ENCODE measurements around the gene AMOTL1. TPM values are rescaled to one million over a fixed set of nuclear protein-coding genes. Genes with fewer than 3 reads are reported as not detected.
A peak's percentile ranks its signal among the peaks of the same experiment; 100 is the strongest.

Gene AMOTL1
- total RNA-seq, 1 experiment from 2014 or later = 76.6 TPM

DNA sequence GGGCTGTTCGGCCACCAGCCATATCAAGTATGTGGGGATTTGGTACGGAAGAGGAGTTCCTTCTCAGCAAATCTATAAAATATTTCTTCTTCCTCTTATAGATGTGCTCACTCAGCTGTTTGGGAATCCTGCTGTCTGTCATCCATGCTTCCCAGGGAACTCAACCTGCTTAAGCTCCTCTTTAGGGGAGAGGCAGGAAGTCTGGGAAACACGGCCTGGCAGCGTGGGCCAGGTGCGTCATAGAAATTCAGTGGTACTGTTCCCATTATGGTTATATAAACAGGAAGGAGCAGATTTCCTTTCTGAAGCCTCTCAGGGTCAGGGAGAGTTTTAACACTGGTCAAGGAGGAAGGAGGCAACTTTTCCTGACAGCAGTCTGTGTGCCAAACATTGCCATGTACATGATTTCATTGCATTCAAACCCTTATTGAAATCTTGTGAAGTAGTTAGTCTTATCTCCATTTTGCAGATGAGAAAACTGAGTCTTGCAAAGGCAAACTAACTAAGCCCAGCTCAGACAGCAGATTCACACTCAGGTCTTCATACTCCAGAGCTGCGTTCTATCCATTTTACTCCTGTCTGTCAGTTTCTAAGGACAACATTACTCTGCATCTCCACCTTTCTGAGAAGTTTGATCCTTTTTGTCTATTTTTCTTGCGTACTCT, 35.4 kb upstream of the AMOTL1 start:
- H3K27ac Mint-ChIP-seq (ENCODE audit: low read depth, unreplicated experiment) = peak overlapping the region; percentile 77
- no TSS peak for BruUV-seq (replicated peaks)
- peak; percentile 92 for DNase-seq (ENCODE audit: unreplicated experiment)
- TF ChIP-seq, protein P1, sequence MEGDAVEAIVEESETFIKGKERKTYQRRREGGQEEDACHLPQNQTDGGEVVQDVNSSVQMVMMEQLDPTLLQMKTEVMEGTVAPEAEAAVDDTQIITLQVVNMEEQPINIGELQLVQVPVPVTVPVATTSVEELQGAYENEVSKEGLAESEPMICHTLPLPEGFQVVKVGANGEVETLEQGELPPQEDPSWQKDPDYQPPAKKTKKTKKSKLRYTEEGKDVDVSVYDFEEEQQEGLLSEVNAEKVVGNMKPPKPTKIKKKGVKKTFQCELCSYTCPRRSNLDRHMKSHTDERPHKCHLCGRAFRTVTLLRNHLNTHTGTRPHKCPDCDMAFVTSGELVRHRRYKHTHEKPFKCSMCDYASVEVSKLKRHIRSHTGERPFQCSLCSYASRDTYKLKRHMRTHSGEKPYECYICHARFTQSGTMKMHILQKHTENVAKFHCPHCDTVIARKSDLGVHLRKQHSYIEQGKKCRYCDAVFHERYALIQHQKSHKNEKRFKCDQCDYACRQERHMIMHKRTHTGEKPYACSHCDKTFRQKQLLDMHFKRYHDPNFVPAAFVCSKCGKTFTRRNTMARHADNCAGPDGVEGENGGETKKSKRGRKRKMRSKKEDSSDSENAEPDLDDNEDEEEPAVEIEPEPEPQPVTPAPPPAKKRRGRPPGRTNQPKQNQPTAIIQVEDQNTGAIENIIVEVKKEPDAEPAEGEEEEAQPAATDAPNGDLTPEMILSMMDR (IDR thresholded peaks at IDR 0.05; ENCODE audit: unreplicated experiment) = no peak
- peaks cover 34% of the 10 kb centered on the region for H3K4me1 Mint-ChIP-seq (ENCODE audit: insufficient read depth, unreplicated experiment)
- intact Hi-C loops (cut with micrococcal nuclease) = loop anchor here (2.0 kb wide), 1 partner anchor 36 kb away; the partner anchor contains the start of gene AMOTL1
- H3K4me3 Mint-ChIP-seq (ENCODE audit: unreplicated experiment) = no peak overlapping the region
- ChIA-PET CTCF (interaction anchor here (0.8 to 2.9 kb wide), 7 partner anchors 9 to 110 kb away, joined by 3 to 19 read pairs (median 6); no protein-coding TSS in a partner anchor), POLR2A (interaction anchor here (0.6 to 4.9 kb wide), 10 partner anchors 9 to 1728 kb away, joined by 3 to 43 read pairs (median 6); no protein-coding TSS in a partner anchor)
- H3K9me3 Mint-ChIP-seq (ENCODE audit: unreplicated experiment) = no peaks in the 10 kb centered on the region
- peaks cover 12% of the 10 kb centered on the region for H3K36me3 Mint-ChIP-seq (ENCODE audit: insufficient read depth, unreplicated experiment)
- H3K27me3 Mint-ChIP-seq (ENCODE audit: insufficient read depth, unreplicated experiment) = no peaks in the 10 kb centered on the region

DNA sequence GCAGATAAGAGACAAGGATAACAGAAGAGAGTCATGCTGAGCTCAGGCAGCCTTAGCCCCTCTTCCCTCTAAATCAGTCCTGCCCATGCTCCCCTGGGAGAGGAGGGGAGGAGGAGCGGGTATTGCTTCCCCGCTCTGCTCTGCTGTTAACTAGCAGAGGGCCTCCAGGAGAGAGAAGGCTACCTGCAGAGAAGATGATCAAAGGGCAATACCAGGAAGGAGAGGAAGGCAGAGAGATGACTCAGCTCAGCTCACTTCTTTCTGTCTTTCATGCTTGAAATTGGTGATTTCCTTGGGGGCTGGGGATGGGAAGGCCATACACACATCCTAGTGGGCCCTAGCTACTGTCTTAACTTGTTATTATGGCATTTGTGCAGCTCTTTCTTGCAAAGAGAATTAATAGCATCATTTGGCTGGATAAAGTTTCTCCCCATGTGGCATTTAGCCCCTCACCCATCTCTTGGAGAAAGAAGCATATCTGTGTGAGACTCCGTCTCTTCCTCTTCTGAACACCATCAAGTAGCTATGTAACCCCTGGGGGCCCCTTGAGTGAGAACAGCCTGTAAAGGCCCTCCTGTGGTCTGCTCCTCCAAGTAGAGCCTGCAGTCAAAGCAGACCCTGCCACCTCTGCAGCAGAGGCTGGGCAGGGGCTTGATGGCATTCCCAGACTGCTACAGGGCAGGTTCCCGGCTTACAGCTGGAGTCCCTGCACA, 33.4 kb upstream of the AMOTL1 start:
- ChIA-PET POLR2A (interaction anchor here (0.6 to 4.9 kb wide), 4 partner anchors 12 to 1494 kb away, joined by 3 to 39 read pairs (median 3); no protein-coding TSS in a partner anchor), CTCF (interaction anchor here (0.6 to 3.0 kb wide), 8 partner anchors 13 to 970 kb away, joined by 3 to 15 read pairs (median 4); no protein-coding TSS in a partner anchor)
- Mint-ChIP-seq H3K9me3 (ENCODE audit: unreplicated experiment) (no peaks in the 10 kb centered on the region), H3K4me3 (ENCODE audit: unreplicated experiment) (no peak overlapping the region), H3K36me3 (ENCODE audit: insufficient read depth, unreplicated experiment) (peaks cover 2% of the 10 kb centered on the region), H3K4me1 (ENCODE audit: insufficient read depth, unreplicated experiment) (peaks cover 34% of the 10 kb centered on the region), H3K27ac (ENCODE audit: low read depth, unreplicated experiment) (no peak overlapping the region), H3K27me3 (ENCODE audit: insufficient read depth, unreplicated experiment) (no peaks in the 10 kb centered on the region)
- intact Hi-C loops (cut with micrococcal nuclease) = no loop called here
- TF ChIP-seq, protein P1 (IDR thresholded peaks at IDR 0.05; ENCODE audit: unreplicated experiment) = no peak
- BruUV-seq (replicated peaks) = no TSS peak
- no peak for DNase-seq (ENCODE audit: unreplicated experiment)

DNA sequence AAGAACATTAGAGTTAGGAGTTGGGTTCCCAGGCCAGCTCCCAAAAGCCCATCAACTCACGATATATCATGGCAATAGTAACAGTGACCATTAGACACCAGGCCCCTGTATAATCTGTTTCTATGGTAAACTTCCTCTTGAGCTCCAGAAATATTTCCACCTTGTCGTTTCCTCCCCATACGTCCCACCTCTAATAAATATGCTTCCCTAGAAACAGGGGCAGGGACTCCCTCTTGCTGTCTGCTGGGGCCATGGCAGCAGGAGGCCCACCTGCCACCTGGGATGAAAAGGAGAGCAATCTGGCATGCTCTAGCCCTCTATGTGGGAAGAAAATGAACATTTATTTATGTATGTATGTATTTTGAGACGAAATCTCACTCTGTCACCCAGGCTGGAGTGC, 32.2 kb upstream of the AMOTL1 start:
- ChIA-PET CTCF (interaction anchor here (1.0 to 3.0 kb wide), 2 partner anchors 30 to 112 kb away, joined by 4 to 15 read pairs; no protein-coding TSS in a partner anchor), POLR2A (interaction anchor here (0.6 to 4.9 kb wide), 3 partner anchors 29 to 41 kb away, joined by 3 to 39 read pairs (median 4); partner anchors contain the start of gene AMOTL1)
- no peak overlapping the region for H3K4me3 Mint-ChIP-seq (ENCODE audit: unreplicated experiment)

More for the DNA sequence above, 32.2 kb upstream of the AMOTL1 start:
- no peak for DNase-seq (ENCODE audit: unreplicated experiment)
- no peaks in the 10 kb centered on the region for H3K27me3 Mint-ChIP-seq (ENCODE audit: insufficient read depth, unreplicated experiment)
- no peak overlapping the region for H3K27ac Mint-ChIP-seq (ENCODE audit: low read depth, unreplicated experiment)
- TF ChIP-seq, protein P1 (IDR thresholded peaks at IDR 0.05; ENCODE audit: unreplicated experiment) = no peak
- no peaks in the 10 kb centered on the region for H3K36me3 Mint-ChIP-seq (ENCODE audit: insufficient read depth, unreplicated experiment)
- intact Hi-C loops (cut with micrococcal nuclease) = no loop called here
- no TSS peak for BruUV-seq (replicated peaks)
- H3K4me1 Mint-ChIP-seq (ENCODE audit: insufficient read depth, unreplicated experiment) = peaks cover 27% of the 10 kb centered on the region
- no peaks in the 10 kb centered on the region for H3K9me3 Mint-ChIP-seq (ENCODE audit: unreplicated experiment)

Data from MCF 10A (cell line).